GM21737 (cell line): ENCODE measurements around the gene SGSH.
"Not testable (repeated sequence)": the region's sequence is repeated elsewhere in the genome, so short reads cannot be mapped to it uniquely, and the experiment has no call there.

Experiments
- ATAC-seq: cut with Tn5 transposase; IDR thresholded peaks from one replicate; pipeline ENCODE4 v1.9.1; 2021; ENCODE audit warnings: mild to moderate bottlenecking, moderate library complexity; ENCODE audit not compliant: unreplicated experiment

The SGSH gene

DNA sequence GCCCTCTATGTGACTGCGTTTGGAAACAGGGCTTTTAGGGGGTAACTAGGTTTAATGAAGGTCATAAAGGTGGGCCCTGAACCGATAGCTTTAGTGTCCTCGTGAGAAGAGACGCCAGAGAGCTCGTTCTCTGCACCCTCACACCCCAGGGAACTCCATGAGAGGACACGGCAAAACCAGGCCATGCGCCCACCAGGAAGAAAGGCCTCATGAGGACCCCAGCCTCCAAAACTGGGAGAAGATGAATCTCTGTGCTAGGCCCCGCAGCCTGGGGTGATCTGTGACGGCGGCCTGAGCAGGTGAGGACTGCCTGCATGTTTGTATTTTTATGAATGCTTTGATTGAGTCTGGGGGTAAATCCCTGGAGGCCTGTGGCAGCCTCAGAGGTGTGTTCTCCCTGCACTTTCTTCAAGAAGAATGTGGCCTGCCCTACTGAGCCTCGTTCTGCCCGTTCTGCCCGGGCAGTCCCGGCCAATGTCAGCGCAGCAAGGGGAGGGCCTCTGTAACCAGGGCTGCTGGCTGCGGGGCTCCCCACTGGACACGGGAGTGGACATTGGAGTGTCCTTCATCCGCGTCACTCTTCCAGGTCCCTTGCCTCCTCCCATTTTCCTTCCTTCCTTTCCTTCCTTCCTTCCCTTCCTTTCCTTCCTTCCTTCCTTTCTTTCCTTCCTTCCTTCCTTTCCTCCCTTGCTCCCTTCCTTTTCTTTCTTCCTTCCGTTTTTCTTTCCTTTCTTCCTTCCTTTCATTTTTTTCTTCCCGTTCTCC lies 33.7 kb upstream of the SGSH start:
- no peak for ATAC-seq

DNA sequence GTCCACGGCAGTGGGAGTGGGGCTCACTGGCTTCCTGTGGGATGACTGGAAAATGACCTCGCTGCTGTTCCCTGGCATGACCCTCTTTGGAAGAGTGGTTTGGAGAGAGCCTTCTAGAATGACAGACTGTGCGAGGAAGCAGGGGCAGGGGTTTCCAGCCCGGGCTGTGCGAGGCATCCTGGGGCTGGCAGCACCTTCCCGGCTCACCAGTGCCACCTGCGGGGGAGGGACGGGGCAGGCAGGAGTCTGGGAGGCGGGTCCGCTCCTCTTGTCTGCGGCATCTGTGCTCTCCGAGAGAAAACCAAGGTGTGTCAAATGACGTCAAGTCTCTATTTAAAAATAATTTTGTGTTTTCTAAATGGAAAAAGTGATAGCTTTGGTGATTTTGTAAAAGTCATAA lies 32.7 kb upstream of the SGSH start:
- ATAC-seq = no peak

GRCh38 chr17:80251966-80252365 lies 31.8 kb upstream of the SGSH start:
- no peak for ATAC-seq

DNA sequence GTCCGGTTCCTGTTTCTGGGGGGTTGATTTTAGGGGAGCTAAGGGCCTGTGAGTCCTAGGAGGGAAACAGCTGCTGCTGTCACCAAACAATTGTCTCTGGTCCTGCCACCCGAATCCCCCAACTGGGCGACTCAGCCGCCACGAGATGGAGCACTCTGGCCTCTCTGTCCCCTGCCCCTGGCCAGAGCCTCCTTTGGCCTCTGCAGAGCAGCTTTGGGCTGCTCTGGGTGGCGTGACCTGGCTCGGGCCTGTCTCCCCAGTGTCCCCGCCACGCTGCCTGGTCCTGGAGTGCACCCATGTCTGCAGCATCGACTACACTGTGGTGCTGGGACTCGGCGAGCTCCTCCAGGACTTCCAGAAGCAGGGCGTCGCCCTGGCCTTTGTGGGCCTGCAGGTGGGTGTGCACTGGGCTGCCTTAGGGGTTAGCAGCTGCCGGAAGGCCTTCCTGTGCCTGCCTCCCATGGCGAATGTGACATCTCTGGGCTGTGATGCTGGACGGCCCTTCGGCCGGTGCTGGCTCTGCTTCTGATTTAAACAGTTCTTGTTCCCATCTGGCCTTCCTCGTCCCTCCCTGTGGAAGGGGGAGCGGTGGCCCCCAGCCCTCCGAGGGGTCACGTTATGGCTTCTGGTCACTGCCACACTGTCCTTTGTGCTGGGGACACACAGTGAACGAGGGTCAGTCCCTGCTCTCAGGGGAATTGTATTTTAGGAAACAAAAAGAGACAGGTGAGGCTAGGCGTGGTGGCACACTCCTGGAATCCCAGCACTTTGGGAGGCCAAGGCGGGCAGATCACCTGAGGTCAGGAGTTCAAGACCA lies 29.0 kb upstream of the SGSH start:
- no peak for ATAC-seq

GRCh38 chr17:80248001-80248893 lies 28.1 kb upstream of the SGSH start:
- no peak for ATAC-seq

DNA sequence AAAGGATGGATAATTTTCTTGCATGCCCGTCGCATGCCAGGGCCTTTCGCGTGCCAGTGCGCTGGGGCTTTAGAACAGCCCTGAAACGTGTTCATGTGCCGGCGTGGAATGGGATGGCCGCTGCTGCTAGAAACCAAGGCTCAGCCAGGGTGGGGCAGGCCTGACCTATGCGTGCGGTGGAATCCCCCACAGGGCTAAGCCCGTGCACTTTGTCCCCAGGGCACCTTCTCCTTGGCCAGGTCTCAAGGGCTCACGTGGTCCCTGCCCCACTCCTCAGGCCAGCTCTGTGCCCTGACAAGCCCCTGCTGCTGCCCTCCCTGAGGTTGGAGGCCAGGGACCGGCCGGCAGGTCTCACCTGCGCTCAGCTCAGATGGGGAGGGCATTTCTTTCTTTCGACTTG lies 27.4 kb upstream of the SGSH start:
- ATAC-seq = no peak

DNA sequence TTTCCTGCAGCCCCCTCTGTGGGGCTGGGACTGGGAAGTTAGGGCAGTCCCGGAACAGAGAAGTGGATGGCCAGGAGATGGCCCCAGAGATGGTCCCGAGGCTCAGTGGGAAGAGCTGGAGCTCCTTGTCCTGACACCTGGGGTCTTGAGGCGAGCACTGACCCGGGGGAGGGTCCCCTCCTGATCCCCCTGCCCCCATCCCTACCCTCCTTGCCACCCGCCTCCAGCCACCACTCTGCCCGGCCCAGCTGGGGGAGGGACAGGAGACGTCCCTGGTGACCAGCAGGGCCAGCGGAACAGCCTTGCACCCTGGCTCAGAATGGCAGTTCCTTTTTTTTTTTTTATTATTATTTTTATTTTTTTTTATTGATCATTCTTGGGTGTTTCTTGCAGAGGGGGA lies 26.6 kb upstream of the SGSH start:
- no peak for ATAC-seq

DNA sequence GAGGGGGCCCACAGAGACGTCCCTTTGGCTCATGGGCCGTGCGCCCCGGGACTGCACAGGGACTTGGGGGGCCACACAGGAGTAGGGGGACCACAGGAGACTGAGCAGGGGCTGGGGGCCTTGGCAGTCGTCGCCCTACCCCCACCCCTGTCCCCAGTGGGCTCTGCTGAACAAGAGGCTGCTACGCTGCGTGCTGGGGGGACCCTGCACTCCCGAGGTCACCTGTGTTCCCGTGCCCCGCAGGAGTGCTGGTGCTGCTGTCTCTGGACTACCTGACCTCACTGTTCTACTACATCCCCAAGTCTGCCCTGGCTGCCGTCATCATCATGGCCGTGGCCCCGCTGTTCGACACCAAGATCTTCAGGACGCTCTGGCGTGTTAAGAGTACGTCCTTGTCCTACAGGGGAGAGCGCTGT lies 26.1 kb upstream of the SGSH start:
- ATAC-seq = no peak

DNA sequence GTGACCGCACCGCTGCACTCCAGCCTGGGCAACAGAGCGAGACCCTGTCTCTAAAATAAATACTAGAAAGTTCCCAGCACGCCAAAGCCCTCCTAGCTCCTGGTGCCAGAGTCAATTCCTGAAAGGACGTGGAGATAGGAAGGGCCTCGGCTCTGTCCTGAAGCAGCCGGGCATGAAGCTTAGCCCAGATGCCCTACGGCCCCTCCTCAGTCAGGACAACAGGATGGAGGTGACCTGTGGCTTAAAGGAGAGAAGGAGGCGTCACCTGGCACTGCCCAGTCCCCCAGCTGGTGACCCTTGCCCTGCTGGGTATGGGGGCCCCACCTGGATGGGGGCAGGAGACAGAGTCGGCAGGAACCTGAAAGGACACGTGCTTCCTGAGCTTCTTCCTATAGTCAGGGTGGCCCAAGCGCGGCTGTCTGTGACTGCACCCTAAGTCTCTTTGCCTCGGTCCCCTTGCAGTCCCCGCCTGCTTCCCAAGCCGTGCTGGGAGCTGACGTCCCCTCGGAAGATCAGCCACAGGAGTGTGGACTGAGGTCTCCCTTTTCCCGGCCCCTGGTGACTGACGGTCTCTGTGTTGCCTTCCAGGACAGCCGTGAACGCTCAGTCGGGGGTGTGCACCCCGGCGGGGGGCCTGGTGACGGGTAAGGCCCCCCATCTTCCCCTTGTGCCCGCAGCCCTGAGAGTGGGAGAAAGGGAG lies 25.6 kb upstream of the SGSH start:
- ATAC-seq = no peak

DNA sequence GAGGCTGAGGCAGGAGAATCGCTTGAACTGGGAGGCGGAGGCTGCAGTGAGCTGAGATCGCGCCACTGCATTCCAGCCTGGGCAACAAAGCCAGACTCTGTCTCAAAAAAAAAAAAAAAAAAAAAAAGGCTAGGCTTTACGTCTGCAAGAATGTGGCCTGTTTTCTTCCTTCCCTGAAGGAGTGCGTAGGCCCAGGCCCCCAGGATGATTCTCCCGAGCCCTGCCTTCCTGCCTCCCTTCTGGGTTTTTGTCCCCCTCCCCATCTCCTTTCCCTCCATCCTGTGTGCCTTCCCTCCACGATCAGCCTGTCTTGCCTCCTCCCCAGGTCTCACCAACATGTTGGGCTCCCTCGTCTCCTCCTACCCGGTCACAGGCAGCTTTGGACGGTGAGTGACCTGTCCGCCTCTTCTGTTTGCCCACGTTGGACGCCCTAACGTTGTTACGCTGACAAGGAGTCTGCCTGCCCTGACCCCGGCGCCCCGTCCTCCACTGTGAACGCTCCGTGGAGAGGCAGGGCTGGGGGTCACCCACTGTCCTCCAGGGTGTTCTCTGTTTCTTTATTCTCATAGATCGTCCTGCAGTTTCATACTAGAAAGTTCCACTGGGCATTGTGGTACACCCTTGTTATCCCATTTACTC lies 24.9 kb upstream of the SGSH start:
- ATAC-seq = no peak

DNA sequence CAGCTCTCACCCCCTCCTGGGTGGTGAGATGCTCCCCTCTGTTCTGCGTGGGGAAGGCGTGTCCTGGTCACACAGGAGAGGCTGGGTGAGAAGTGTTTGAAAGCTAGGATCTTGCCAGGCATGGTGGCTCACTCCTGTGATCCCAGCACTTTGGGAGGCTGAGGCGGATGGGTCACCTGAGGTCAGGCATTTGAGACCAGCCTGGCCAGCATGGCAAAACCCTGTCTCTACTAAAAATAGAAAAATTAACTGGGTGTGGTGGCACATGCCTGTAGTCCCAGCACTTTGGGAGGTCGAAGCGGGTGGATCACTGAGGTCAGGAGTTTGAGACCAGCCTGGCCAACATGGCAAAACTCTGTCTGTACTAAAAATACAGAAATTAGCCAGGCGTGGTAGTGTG lies 24.3 kb upstream of the SGSH start:
- not testable (repeated sequence) for ATAC-seq

- no peak for ATAC-seq
Observed at GRCh38 chr17:80243526-80244433, 23.6 kb upstream of the SGSH start.

DNA sequence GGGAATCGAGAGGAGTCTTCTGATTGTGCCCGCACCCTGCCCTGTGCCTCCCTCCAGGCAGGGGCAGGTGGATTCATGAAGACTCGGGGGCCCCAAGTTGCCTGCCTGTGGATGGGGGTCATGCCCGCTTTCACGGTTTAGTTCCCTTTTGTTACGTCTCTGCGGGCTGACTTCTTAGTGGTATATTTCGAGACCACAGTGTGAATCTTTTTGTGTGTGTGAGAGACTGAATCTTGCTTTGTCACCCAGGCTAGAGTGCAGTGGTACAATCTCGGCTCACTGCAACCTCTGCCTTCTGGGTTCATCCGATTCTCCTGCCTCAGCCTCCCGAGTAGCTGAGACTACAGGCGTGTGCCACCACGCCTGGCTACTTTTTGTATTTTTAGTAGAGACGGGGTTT lies 22.4 kb upstream of the SGSH start:
- no peak for ATAC-seq

DNA sequence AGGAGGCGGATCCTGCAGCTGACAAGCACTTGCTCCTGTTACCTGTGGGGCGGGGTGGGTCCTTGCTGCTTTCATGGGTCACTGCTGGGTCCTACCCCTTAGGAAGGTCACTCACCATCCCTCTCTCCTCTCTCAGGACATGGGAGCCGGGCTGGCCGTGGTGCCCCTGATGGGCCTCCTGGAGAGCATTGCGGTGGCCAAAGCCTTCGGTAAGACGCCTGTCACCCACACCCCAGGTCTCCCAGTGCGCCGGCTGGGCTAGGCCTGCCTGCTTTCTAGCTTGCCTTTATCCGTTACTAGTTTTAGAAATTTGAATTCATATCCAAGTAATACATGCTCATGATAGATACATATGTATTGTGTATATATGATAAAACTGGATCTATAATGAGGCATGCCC lies 17.3 kb upstream of the SGSH start:
- no peak for ATAC-seq

DNA sequence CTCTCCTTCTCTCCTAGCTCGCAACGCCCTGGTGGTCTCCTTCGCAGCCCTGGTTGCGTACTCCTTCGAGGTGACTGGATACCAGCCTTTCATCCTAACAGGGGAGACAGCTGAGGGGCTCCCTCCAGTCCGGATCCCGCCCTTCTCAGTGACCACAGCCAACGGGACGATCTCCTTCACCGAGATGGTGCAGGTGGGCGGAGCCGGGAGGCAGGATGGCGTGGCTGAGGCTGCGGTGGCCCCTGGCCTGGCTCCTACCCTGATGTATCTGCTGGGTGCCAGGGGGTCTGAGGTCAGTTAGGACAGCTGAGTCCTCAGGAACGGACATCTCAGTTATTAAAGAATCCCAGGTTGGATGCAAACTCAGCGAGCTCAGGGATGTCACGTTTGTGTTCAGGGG lies 16.8 kb upstream of the SGSH start:
- no peak for ATAC-seq

GRCh38 chr17:80233202-80233601 lies 13.1 kb upstream of the SGSH start:
- ATAC-seq = no peak

DNA sequence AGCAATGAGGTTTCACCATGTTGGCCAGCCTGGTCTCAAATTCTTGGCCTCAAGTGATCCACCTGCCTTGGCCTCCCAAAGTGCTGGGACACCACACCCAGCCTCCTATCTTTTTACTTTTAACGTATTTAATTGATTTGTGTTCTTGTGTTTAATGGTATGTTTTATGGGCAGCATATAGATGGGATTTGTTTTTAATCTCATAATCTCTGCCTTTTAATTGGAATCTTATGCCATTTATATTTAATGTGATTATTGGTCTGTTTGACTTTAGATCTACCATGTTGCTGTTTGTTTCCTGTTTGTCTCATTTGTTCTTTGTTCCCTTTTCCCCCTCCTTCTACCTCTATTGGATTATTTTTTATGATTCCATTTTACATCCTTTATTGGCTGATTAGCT lies 12.3 kb upstream of the SGSH start:
- ATAC-seq = no peak

DNA sequence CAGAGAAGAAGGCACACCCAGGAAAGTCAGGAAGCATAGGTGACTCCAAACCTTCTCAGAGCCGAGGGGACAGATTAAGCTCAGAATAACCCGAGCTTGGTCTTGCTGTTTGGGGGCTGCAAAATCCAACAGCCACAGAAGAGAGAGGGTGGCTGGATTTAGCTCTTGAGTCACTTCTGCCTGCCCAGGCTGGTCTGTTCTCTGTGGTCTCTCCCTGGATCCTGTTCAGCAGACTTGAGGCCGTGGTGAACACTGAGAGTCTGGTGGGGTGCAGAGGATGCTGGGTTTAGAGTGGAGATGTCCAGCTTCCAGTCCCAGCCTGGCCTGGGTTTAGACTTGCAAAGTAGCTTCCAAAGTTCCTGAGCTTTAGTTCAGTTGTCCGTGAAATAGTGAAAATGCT lies 8.9 kb upstream of the SGSH start:
- no peak for ATAC-seq

- ATAC-seq = no peak
Observed at GRCh38 chr17:80228477-80228876, 8.3 kb upstream of the SGSH start.
